Measurements from ENCODE around the gene OPCML. TPM values are rescaled to one million over a fixed set of nuclear protein-coding genes. Genes with fewer than 3 reads are reported as not detected.

The OPCML gene
- total RNA-seq, 4 donors from 2014 or later, result 0.16 TPM; not detected in 3

GRCh38 chr11:132908414-132908810 lies 623.9 kb downstream of the OPCML start:
- 94 to 99% methylated on average over 4 of the region's 4 CpGs for WGBS, 2 donors
- intact Hi-C loops (cut with DNase I; ENCODE audit: low total_unique reads), result no loop called here

DNA sequence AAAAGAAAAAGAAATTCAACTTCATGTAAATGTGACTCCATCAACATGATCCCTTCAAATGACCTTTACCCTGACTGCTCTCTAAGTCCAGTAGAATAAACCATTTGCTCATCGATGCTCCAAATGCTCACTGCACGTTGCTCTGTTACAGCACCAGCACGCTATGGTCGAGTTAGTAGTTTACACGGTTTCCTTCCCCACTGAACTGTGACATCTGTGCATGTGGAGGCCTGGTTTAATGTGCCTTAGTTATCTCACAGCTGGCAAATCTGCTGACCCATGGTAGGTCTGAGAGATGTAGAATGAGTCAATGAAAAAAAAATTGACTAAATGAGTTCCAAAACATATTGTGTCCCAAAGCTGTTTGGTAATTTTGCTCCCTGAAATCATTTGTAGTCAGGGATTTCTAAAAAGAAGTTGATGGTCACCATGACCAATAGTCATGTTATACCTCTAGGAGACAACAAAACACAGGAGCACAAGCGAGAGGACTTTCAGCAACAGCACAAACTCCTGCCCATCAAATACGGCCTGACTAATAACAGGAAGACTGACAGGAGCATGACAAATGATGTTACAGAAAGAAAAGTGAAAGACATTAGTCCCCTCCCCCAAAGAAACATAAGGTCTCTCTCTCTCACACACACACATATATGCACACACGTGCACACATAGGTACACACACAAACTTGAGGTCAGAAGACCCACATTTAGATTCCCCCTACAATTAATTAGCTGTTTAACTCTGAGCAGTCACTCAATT lies 624.5 kb downstream of the OPCML start:
- H3K4me3 ChIP-seq (ENCODE audit: low read depth, poor library complexity, severe bottlenecking), result no peak overlapping the region
- 89 to 90% methylated on average over 8 of the region's 8 CpGs for WGBS, 2 donors
- TF ChIP-seq POLR2A (IDR thresholded peaks at IDR 0.05) (no peak), CTCF (IDR thresholded peaks at IDR 0.05) (no peak)
- DNase-seq (ENCODE audit: low spot score in 2 of 2), result no peak
- intact Hi-C loops (cut with DNase I; ENCODE audit: low total_unique reads), result no loop called here

More at GRCh38 chr11:132908414-132908810, 623.9 kb downstream of the OPCML start:
- no peak for DNase-seq (ENCODE audit: low spot score in 2 of 2)
- no peak overlapping the region for H3K4me3 ChIP-seq (ENCODE audit: low read depth, poor library complexity, severe bottlenecking)
- TF ChIP-seq POLR2A (IDR thresholded peaks at IDR 0.05), result no peak
- TF ChIP-seq CTCF (IDR thresholded peaks at IDR 0.05), result no peak

GRCh38 chr11:132904607-132905006 lies 627.7 kb downstream of the OPCML start:
- WGBS, 2 donors, result 54 to 56% methylated on average over 5 of the region's 5 CpGs
- H3K4me3 ChIP-seq (ENCODE audit: low read depth, poor library complexity, severe bottlenecking), result no peak overlapping the region
- DNase-seq (ENCODE audit: low spot score in 2 of 2), result no peak
- TF ChIP-seq POLR2A (IDR thresholded peaks at IDR 0.05) (no peak), CTCF (IDR thresholded peaks at IDR 0.05) (no peak)
- intact Hi-C loops (cut with DNase I; ENCODE audit: low total_unique reads), result no loop called here

DNA sequence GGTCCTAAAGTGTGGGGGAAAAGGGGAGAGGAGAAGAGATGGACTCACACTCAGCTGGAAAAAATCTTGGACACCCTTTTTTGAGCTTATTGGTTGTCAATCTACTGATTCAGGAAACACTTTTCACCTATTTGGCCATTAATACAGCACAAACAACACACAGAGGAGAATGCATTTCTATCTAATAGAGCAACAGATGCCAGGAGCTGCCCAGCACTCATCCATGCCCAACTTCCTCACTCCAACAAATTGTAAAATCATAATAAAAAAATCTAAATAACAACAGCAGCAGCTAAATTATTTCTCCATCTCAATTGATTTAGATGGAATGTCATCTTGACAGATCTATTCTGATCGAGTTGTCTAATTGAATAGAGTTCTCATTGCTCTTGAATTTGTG lies 628.2 kb downstream of the OPCML start:
- TF ChIP-seq POLR2A (IDR thresholded peaks at IDR 0.05) (no peak), CTCF (IDR thresholded peaks at IDR 0.05) (no peak)
- no peak for DNase-seq (ENCODE audit: low spot score in 2 of 2)

DNA sequence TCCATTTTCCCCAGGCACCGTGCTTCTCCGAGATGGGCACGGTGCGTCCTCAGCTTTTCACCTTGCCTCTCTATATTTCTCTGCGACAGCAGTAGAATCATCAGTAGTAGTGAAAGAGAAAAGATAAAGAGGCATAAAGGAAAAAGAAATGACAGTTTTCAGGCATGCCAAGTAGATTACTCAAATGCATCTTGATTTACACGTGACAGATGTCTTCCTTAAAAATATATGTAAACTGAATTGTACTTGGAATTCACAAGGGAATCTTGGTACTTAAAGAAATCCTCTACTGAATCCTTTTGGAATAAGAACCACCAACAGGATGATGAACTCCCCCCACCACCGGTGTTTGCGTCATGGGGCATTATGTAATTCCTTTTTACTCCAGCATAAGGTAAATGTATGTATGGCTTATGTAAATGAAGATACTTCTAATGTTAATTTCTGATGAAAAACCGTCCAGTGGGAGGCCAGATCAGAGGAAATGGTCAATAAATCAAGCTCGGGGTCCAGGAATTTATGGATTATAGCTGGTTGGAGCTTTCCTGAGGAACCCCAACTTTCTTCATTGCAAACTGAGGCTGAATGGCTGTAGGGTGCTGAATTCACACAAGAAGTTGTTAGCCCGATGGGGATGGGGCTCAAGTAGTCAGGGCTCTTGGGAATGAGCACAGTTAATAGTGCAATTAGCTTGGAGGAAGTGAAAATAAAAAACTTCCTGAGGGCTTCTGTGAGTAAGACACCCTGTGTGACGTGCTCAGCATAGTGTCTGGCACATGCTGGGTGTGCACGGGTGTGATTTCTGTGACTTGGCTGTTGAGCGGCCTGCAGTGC lies 630.4 kb downstream of the OPCML start:
- DNase-seq (ENCODE audit: low spot score in 2 of 2), result no peak
- no peak for TF ChIP-seq POLR2A (IDR thresholded peaks at IDR 0.05)
- TF ChIP-seq CTCF (IDR thresholded peaks at IDR 0.05), result no peak
- H3K4me3 ChIP-seq (ENCODE audit: low read depth, poor library complexity, severe bottlenecking), result no peak overlapping the region
- intact Hi-C loops (cut with DNase I; ENCODE audit: low total_unique reads), result no loop called here
- WGBS, 2 donors, result 67 to 72% methylated on average over 14 of the region's 14 CpGs

More for the DNA sequence above, 628.2 kb downstream of the OPCML start:
- intact Hi-C loops (cut with DNase I; ENCODE audit: low total_unique reads), result no loop called here
- H3K4me3 ChIP-seq (ENCODE audit: low read depth, poor library complexity, severe bottlenecking), result no peak overlapping the region
- WGBS, 2 donors, result 48 to 52% methylated on average over 1 of the region's 1 CpG

All from lower leg skin (tissue), 4 donors.